ENCODE measurements around the gene CRHBP. TPM values are rescaled to one million over a fixed set of nuclear protein-coding genes. Genes with fewer than 3 reads are reported as not detected.
"Not testable (repeated sequence)": the region's sequence is repeated elsewhere in the genome, so short reads cannot be mapped to it uniquely, and the experiment has no call there.

Gene CRHBP
- total RNA-seq, 1 experiment from 2014 or later: not detected

- DNase-seq (ENCODE audit: low read depth): peak; percentile 81
Measured at GRCh38 chr5:76958991-76959767, 6.3 kb downstream of the CRHBP start.

- peak; percentile 87 for DNase-seq (ENCODE audit: low read depth)
Measured at GRCh38 chr5:76960004-76960625, 7.3 kb downstream of the CRHBP start.

- DNase-seq (ENCODE audit: low read depth): no peak
Measured at GRCh38 chr5:76964060-76964459, 11.2 kb downstream of the CRHBP start.

- no peak for DNase-seq (ENCODE audit: low read depth)
Measured at GRCh38 chr5:76971511-76971910, 18.7 kb downstream of the CRHBP start.

- DNase-seq (ENCODE audit: low read depth): no peak
Measured at GRCh38 chr5:76972689-76973088, 19.8 kb downstream of the CRHBP start.

GRCh38 chr5:76974785-76975184, 21.9 kb downstream of the CRHBP start:
- DNase-seq (ENCODE audit: low read depth): no peak

- DNase-seq (ENCODE audit: low read depth): no peak
Measured at GRCh38 chr5:76978869-76979268, 26.0 kb downstream of the CRHBP start.

GRCh38 chr5:76980518-76981144, 27.8 kb downstream of the CRHBP start:
- no peak for DNase-seq (ENCODE audit: low read depth)

- peak; percentile 58 for DNase-seq (ENCODE audit: low read depth)
Measured at GRCh38 chr5:76982450-76982849, 29.6 kb downstream of the CRHBP start.

- DNase-seq (ENCODE audit: low read depth): peak; percentile 48
Measured at GRCh38 chr5:76983468-76983867, 30.6 kb downstream of the CRHBP start.

GRCh38 chr5:76986825-76987526, 34.1 kb downstream of the CRHBP start:
- no peak for DNase-seq (ENCODE audit: low read depth)

GRCh38 chr5:76990899-76991459, 38.1 kb downstream of the CRHBP start:
- peak; percentile 7 for DNase-seq (ENCODE audit: low read depth)

GRCh38 chr5:76993436-76993835, 40.6 kb downstream of the CRHBP start:
- DNase-seq (ENCODE audit: low read depth): not testable (repeated sequence)

GRCh38 chr5:76994337-76994736, 41.5 kb downstream of the CRHBP start:
- DNase-seq (ENCODE audit: low read depth): no peak

- DNase-seq (ENCODE audit: low read depth): not testable (repeated sequence)
Measured at GRCh38 chr5:76998251-76998650, 45.4 kb downstream of the CRHBP start.

GRCh38 chr5:76999451-76999850, 46.6 kb downstream of the CRHBP start:
- DNase-seq (ENCODE audit: low read depth): peak; percentile 86

GRCh38 chr5:77003246-77003645, 50.4 kb downstream of the CRHBP start:
- DNase-seq (ENCODE audit: low read depth): peak; percentile 50

GRCh38 chr5:77006124-77006523, 53.3 kb downstream of the CRHBP start:
- no peak for DNase-seq (ENCODE audit: low read depth)

GRCh38 chr5:77008413-77008812, 55.6 kb downstream of the CRHBP start:
- no peak for DNase-seq (ENCODE audit: low read depth)

GRCh38 chr5:77010243-77010642, 57.4 kb downstream of the CRHBP start:
- DNase-seq (ENCODE audit: low read depth): no peak

- DNase-seq (ENCODE audit: low read depth): no peak
Measured at GRCh38 chr5:77011498-77011897, 58.7 kb downstream of the CRHBP start.

GRCh38 chr5:77012601-77013000, 59.8 kb downstream of the CRHBP start:
- DNase-seq (ENCODE audit: low read depth): peak; percentile 63

Measured in M059J (cell line).